ENCODE results near the gene TRAPPC8.

- TF ChIP-seq POLR2A (IDR thresholded peaks at IDR 0.05) (no peak), CTCF (IDR thresholded peaks at IDR 0.05) (no peak), POLR2AphosphoS5 (IDR thresholded peaks at IDR 0.05) (no peak)
These were observed 153.5 kb downstream of the TRAPPC8 start for GRCh38 chr18:31789409-31789808.

Measured in prostate gland (tissue), 2 donors.